T-helper 17 cell (primary cell): Measurements from ENCODE around the gene CCNL2. TPM values are rescaled to one million over a fixed set of nuclear protein-coding genes. Genes with fewer than 3 reads are reported as not detected.
"Not testable (repeated sequence)": the region's sequence is repeated elsewhere in the genome, so short reads cannot be mapped to it uniquely, and the experiment has no call there.

Experiments used
- ATAC-seq: fragments of 150-1000 bp; cut with Tn5 transposase; 2 replicates; pipeline ENCODE4 v1.10.0; 2021; ENCODE audit warnings: mild to moderate bottlenecking, moderate library complexity
- DNase-seq, 3 donors: peaks; one replicate each; pipeline versions ENCODE4 v3.0.0 to v3.0.0-alpha.2; 2020 to 2021
- H3K9me3 ChIP-seq: one replicate; pipeline ENCODE4 v1.7.0; 2013; ENCODE audit warnings: low read length, mild to moderate bottlenecking; ENCODE audit not compliant: control insufficient read depth, poor library complexity, severe bottlenecking
- H3K27ac Mint-ChIP-seq: one replicate; pipeline ENCODE4 v1.8.0; 2022; ENCODE audit warnings: mild to moderate bottlenecking, moderate library complexity, mixed read lengths
- H3K27me3 Mint-ChIP-seq: one replicate; pipeline ENCODE4 v1.8.0; 2022; ENCODE audit warnings: mixed read lengths
- H3K36me3 Mint-ChIP-seq: one replicate; pipeline ENCODE4 v1.8.0; 2022; ENCODE audit warnings: low read depth, mixed read lengths
- H3K4me1 Mint-ChIP-seq: one replicate; pipeline ENCODE4 v1.8.0; 2022; ENCODE audit warnings: mild to moderate bottlenecking, mixed read lengths
- H3K4me3 Mint-ChIP-seq: one replicate; pipeline ENCODE4 v1.8.0; 2022; ENCODE audit warnings: mild to moderate bottlenecking, moderate library complexity, mixed read lengths
- total RNA-seq, 4 donors: library from RNA in 2 of 4; stranded (reverse) in 2 of 4; gene quantifications; one replicate each; pipeline ENCODE4 v1.2.3 and lab custom pipeline; 2022 to 2026

CCNL2 gene
- total RNA-seq, 2 donors from 2014 or later = 231 to 252 TPM

DNA sequence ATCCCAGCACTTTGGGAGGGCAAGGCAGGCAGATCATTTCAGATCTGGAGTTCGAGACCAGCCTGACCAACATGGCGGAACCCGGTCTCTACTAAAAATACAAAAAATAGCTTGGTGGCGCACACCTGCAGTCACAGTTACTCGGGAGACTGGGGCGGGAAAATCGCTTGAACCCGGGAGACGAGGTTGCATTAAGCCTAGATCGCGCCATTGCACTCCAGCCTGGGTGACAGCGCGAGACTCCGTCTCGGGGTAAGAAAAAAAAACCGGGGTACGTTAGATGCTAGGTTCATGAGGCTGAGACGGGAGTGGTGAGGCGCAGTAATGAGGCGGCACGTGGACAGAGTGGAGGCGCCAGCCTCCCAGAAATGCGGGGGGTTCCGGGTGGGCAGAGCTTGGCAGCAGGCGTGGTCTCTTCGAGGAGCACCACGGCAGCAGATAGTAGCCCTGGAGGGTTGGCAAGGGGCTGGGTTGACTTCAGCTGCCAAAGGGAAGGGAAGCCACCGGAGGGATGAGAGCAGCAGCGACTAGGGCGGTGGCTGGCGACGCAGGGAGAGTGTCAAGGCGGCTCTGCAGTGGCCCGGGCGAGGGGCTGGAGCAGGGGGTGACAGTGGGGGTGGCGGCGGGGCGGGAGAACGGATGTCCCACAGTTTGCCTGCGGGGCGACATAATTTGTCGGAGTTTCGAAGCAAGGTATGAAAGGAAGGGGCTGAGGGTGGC lies 7.1 kb upstream of the CCNL2 start:
- Mint-ChIP-seq H3K4me3 (peak overlapping the region; percentile 93), H3K4me1 (peaks cover 12% of the 10 kb centered on the region), H3K27me3 (no peaks in the 10 kb centered on the region), H3K36me3 (peaks cover 3% of the 10 kb centered on the region), H3K27ac (peak overlapping the region; percentile 91)
- no peaks in the 10 kb centered on the region for H3K9me3 ChIP-seq
- ATAC-seq (no peak), DNase-seq (no peak)

DNA sequence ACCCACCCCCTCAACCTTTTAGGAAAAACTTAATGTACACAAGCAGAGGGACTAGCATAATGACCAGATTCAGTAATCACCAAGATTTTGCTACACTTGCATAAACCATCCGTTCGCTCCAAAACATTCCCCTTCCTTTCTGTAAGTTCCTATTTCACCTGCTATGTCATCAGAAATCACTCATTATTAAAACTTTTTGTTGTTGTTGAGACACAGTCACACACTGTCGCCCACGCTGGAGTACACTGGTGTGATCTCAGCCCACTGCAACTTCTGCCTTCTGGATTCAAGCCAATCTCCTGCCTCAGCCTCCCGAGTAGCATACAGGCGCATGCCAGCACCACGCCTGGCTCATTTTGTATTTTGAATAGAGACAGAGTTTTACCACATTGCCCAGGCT lies 4.5 kb upstream of the CCNL2 start:
- DNase-seq (no peak), ATAC-seq (no peak)
- Mint-ChIP-seq H3K4me3 (peak overlapping the region; percentile 57), H3K27ac (peak overlapping the region; percentile 91), H3K36me3 (peaks cover 3% of the 10 kb centered on the region), H3K27me3 (no peaks in the 10 kb centered on the region), H3K4me1 (peaks cover 22% of the 10 kb centered on the region)
- H3K9me3 ChIP-seq = no peaks in the 10 kb centered on the region

DNA sequence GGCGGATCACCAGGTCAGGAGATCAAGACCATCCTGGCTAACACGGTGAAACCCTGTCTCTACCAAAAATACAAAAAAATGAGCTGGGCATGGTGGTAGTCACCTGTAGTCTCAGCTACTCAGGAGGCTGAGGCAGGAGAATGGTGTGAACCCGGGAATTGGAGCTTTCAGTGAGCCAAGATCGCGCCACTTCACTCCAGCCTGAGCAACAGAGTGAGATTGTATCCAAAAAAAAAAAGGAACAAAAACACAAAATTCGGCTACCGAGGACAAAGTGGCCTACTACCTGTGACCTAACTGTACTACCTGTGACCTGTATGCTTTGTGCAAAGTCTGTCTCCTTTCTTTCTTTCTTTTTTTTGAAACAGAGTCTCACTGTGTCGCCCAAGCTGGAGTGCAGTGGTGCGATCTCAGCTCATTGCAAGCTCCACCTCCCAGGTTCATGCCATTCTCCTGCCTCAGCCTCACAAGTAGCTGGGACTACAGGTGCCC lies 3.8 kb upstream of the CCNL2 start:
- ATAC-seq, H3K9me3 ChIP-seq, DNase-seq, H3K36me3 Mint-ChIP-seq, H3K4me3 Mint-ChIP-seq, H3K27me3 Mint-ChIP-seq: not testable (repeated sequence)
- Mint-ChIP-seq H3K27ac (peak overlapping the region; percentile 91), H3K4me1 (peaks cover 25% of the 10 kb centered on the region)

DNA sequence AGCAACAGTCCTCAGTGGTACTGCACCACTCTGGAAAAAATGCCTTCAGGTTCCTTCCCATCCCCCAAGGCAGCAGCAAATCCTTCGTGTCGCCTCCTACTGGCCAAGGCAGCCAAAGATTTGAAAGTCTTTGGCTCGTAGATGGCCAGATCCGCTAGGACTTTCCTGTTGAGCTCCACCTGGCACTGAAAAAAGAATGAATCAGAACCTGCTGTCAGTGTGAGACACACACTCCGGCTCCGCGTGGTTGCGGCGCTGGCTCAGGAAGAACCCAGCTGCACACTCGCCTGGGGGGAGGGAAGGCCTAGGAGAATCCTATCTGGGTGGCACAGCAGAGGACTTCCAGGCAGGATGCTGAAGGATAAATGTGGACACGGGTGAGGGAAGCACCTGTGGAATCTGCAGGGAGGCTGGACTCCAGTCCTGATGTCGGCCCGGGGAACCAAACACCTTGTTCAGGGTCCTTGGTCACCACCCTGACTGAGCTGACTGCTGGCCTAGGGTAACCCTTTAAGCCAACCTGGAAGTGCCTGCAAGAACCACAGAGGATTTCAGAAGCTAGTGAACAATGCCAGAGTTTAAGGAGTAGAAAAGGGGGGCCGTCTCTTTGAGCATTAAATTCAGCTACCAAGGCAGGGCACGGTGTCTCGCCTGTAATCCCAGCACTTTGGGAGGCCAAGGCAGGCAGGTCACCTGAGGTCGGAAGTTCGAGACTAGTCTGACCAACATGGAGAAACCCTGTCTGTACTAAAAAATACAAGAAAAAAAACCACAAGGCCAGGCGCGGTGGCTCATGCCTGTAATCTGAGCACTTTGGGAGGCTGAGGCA lies 3.2 kb upstream of the CCNL2 start:
- no peak for ATAC-seq
- H3K9me3 ChIP-seq = no peaks in the 10 kb centered on the region
- DNase-seq = no peak
- Mint-ChIP-seq H3K27ac (peak overlapping the region; percentile 65), H3K36me3 (peaks cover 3% of the 10 kb centered on the region), H3K4me1 (peaks cover 27% of the 10 kb centered on the region), H3K27me3 (no peaks in the 10 kb centered on the region), H3K4me3 (peak overlapping the region; percentile 52)

DNA sequence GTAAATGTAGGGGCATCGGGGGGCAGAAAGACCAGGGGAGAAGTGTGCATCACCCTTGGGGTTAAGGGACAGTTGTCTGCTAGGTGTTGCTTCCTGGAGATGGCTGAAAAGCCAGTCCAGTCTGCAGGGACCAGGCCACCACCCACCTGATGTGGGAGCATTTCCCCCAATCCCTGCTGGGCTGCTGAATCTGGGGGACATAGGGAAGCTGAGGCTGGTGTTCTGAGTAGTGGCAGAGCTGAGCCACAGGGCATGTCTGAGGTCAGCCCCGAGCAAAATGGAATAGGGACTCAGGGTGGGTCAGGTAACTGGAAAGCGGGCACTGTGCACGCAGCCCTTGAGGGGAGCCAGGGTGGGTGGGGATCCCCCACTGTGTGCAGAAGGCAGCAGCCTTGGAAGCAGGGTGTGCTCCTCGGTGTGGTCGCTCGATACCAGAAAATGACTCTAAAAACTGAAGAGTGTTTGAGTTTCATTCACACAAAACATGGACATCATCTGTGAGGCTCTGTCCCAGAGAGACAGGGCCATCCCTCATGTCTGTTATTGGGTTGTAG lies 2.4 kb upstream of the CCNL2 start:
- Mint-ChIP-seq H3K27ac (peak overlapping the region; percentile 65), H3K4me1 (peaks cover 27% of the 10 kb centered on the region), H3K36me3 (peaks cover 3% of the 10 kb centered on the region), H3K27me3 (no peaks in the 10 kb centered on the region), H3K4me3 (no peak overlapping the region)
- H3K9me3 ChIP-seq = no peaks in the 10 kb centered on the region
- ATAC-seq (no peak), DNase-seq (no peak)

DNA sequence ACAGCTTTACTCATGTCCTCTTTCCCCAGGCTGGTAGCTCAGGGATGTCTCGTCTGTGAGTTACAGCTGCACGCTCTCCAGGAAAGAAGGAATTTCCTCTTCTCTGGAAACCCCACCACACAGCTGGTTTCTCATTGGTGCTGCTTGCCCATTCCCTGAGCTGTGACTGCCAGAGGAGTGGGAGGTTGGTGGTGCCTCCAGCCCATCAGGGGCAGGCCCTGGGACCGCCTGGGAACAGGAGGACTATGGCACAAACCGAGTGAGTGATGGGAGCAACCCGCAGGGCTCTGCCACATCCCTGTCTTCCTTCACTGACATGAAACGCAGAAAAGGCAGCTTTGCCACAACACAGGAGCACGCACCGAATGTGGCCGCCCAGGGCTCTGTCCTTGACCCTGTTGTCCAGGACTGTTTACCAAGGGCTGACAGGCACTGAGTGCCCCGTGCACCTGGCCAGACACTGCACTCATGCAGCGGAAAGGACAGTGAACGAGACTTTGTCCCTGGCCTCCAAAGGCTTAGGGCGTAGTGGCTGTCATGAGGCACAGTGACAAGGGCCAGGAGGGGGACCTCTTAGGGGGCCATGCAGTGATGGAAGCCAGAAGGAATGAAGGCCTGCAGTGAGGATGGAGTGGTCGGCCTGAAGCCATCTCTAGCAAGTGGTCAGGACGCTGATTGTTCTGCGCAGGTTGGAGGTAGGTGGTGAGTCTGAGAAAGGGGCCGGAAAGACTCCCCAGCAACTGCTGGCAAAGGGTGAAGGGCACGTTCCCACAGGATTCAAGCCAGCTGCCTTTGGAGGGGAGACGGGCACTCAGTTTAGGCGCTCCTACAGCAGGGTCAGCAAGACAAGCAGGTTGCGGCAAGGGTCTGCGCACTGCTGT lies 1.7 kb upstream of the CCNL2 start:
- Mint-ChIP-seq H3K27me3 (no peaks in the 10 kb centered on the region), H3K36me3 (peaks cover 3% of the 10 kb centered on the region), H3K4me1 (peaks cover 27% of the 10 kb centered on the region), H3K4me3 (peak overlapping the region; percentile 92), H3K27ac (peak overlapping the region; percentile 90)
- H3K9me3 ChIP-seq = no peaks in the 10 kb centered on the region
- no peak for ATAC-seq
- no peak for DNase-seq

DNA sequence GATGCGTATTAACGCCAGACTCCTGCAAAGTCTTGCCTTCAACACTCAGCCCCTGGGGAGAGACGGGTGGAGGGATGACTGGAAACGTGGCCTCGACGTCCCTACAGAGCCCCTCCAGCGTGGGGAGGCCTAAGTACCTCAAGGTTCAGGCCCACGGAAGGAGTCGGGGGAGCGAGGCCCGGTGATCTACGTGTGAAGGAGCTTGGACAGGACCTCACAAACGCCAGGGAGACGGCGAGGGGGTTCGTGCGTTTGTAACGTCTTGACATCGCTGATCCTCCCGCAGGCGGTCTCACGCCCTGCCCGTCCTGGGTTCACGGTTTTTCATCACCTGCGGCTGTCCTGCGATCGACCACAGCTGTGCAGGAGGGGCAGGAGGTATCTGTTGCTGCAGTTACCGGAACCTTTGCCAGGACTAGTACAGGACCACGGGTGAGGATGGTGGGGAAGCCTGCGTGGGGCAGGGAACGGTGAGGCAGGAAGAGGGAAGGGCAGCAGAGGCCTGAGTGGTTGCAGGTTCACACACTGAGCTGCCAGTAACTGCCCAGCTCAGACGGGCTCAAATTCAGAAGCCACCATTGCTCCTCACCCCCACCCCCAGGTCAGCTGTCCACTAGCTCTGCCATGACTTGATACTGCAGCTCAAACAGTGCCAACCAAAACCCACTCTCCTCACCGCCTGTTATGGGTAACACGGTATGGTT lies 889 bp upstream of the CCNL2 start:
- Mint-ChIP-seq H3K27ac (peak overlapping the region; percentile 90), H3K4me3 (peak overlapping the region; percentile 92), H3K4me1 (peaks cover 30% of the 10 kb centered on the region), H3K27me3 (no peaks in the 10 kb centered on the region), H3K36me3 (peaks cover 7% of the 10 kb centered on the region)
- no peaks in the 10 kb centered on the region for H3K9me3 ChIP-seq
- DNase-seq (no peak), ATAC-seq (no peak)

DNA sequence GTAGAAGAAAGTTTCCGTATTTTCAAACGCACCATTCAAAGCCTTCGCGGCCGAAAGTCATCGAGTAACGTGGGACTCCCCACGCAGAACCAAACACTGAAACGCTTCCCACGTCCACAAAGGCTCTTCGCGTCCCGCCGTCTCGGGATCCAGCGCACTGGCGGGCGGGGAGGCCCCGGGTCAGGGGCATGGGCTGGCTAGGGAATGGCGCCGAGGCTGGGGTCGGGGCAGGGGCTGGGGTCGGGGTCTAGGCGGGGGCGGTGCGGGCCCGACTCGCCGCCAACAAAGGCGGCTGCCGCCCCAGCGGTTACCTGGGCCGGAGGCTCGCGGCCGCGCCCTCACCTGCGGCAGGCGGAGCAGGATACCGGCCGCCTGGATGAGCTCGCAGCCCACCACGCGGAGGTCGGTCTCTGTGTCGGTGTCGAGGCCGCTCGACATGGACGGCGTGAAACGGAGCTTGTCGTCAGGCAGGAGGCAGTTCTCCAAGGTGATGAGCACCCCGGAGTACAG lies 403 bp downstream of the CCNL2 start:
- Mint-ChIP-seq H3K4me1 (peaks cover 28% of the 10 kb centered on the region), H3K27ac (peak overlapping the region; percentile 90), H3K27me3 (no peaks in the 10 kb centered on the region), H3K4me3 (peak overlapping the region; percentile 92), H3K36me3 (peaks cover 5% of the 10 kb centered on the region)
- no peaks in the 10 kb centered on the region for H3K9me3 ChIP-seq
- peak; percentile 10 for ATAC-seq
- DNase-seq = no peak

DNA sequence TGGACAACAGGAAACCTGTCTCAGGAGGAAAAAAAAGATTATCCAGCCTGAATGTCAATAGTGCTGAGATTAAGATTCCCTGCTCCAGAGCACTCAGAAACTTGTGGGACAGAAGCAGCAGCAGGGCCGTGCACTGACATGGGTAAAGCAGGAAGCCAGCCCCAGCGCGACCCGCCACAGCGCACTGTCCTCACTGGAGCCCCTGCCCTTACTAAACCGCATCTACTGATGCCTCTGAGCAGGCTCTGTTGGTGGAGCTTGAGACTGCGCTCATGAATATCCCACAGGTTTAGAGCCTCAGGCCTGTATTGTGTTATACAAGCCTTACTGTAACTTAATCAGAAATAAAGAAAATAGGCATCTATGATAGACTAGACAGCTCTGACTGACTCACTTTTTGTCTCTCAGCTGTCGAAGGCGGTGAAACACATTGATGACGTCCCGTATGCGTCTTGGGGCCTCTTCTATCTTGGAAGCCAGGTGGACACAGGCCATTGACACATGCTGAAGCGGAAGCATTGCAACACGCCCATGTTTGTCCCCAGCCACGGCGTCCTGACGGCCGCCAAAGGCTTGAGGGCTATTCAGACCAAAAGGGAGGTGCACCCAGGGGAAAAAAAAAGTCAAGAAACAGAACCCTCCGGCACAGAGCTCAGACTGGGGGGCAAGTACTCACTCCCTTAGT lies 1.2 kb downstream of the CCNL2 start:
- H3K27me3 Mint-ChIP-seq = no peaks in the 10 kb centered on the region
- H3K27ac Mint-ChIP-seq = peak overlapping the region; percentile 78
- peaks cover 26% of the 10 kb centered on the region for H3K4me1 Mint-ChIP-seq
- ATAC-seq = no peak
- peaks cover 4% of the 10 kb centered on the region for H3K36me3 Mint-ChIP-seq
- H3K4me3 Mint-ChIP-seq = peak overlapping the region; percentile 92
- no peaks in the 10 kb centered on the region for H3K9me3 ChIP-seq
- DNase-seq = no peak

DNA sequence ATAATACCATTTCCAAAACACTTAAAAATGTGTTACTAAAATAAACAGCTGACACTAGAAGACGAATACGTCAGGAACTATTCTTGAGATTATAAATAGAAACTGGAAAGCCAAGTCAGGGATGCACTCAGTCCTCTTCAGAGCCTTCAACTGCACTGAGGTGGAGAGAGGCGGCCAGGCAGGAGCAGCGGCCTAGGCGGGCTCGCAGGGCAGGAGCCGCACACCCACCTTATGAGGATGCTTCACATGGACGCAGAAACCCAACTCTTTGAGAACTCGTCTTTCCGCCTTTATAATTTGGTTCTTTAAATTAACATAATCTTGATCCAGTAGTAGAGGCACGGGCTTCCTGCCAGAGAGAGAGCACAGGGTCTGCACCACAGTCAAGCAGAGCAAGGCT lies 4.0 kb downstream of the CCNL2 start:
- Mint-ChIP-seq H3K27me3 (no peaks in the 10 kb centered on the region), H3K4me3 (no peak overlapping the region), H3K4me1 (peaks cover 20% of the 10 kb centered on the region), H3K27ac (peak overlapping the region; percentile 79), H3K36me3 (peaks cover 4% of the 10 kb centered on the region)
- H3K9me3 ChIP-seq = no peaks in the 10 kb centered on the region
- ATAC-seq = no peak
- no peak for DNase-seq

DNA sequence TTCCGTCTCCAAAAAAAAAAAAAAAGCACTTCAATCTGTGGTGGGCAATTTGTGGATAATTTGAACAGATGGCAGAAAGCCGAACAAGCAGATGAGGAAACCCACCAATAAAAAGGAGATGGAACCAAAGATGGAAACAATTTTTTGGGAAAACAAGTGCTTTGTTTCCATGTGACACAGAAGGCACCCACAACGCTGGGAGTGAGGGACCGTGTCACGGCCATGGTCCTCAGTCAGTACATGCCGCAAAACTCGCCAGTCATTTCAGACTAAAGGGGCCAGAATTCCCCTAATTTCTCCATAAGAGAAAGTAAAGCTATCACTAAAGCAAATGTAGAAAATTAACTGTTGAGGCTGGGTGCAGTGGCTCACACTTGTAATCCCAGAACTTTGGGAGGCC lies 5.0 kb downstream of the CCNL2 start:
- Mint-ChIP-seq H3K4me3 (peak overlapping the region; percentile 7), H3K27ac (no peak overlapping the region), H3K36me3 (peaks cover 4% of the 10 kb centered on the region), H3K27me3 (no peaks in the 10 kb centered on the region), H3K4me1 (peaks cover 18% of the 10 kb centered on the region)
- DNase-seq (no peak), ATAC-seq (no peak)
- H3K9me3 ChIP-seq = no peaks in the 10 kb centered on the region

DNA sequence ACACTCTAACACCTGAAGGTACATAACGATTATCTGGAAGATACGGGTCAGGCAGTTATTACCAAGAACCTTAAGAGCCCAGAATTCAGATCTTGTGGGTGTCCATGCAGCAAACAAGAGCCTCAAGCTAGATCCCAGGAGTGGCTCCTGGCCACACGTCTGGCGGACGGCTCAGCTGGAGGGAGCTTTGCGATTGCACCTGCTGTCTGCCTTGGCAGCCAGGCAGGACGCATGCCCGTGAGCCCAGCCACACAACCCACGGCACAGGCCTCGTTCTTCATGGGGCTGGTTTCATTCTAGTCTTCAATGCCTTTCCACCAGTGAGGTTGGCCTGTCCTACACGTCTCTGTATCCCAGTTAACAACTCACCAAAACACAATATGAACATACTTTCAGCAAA lies 5.7 kb downstream of the CCNL2 start:
- Mint-ChIP-seq H3K4me3 (no peak overlapping the region), H3K4me1 (peaks cover 18% of the 10 kb centered on the region), H3K27ac (peak overlapping the region; percentile 8), H3K36me3 (peaks cover 4% of the 10 kb centered on the region), H3K27me3 (no peaks in the 10 kb centered on the region)
- ATAC-seq (no peak), DNase-seq (no peak)
- no peaks in the 10 kb centered on the region for H3K9me3 ChIP-seq
